B cell (primary cell): Measurements from ENCODE around the gene ATP5F1B.

Experiments
- CTCF ChIP-seq: fragments of 200-600 bp; IDR thresholded peaks from one replicate; pipeline ENCODE4 v1.8.0; 2022; ENCODE audit warnings: antibody characterized with exemption, mild to moderate bottlenecking
- EZH2 ChIP-seq: IDR thresholded peaks from 2 replicates; pipeline ENCODE4 v1.6.1; 2012; ENCODE audit warnings: borderline replicate concordance, low read depth, mild to moderate bottlenecking, moderate library complexity, low read length; ENCODE audit not compliant: insufficient read depth, poor library complexity, severe bottlenecking

DNA sequence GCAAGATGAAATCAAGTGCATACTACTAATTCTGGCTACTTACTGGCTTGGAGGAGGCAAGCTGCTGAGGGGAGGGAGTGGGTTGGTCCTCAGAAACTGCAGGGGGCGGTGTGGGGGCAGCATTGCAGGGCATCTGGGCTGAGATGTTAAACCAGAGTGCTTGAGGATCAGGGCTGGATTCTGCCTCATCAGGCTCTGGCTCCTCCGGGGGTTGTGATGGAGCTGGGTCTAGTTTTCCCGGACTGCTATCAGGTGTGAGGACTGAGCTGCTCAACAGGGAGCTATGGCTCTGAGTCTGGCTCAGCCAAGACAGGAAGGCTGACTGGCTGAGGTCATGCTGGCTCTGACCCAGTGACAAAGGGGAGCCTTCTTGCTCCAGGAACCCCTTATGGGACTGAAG is 44.3 kb downstream of the ATP5F1B start:
- TF ChIP-seq CTCF (no peak), EZH2 (no peak)
